Measurements from ENCODE around the gene PRPS1. TPM values are rescaled to one million over a fixed set of nuclear protein-coding genes. Genes with fewer than 3 reads are reported as not detected.
A peak's percentile ranks its signal among the peaks of the same experiment; 100 is the strongest.
"Not testable (repeated sequence)": the region's sequence is repeated elsewhere in the genome, so short reads cannot be mapped to it uniquely, and the experiment has no call there.

Gene PRPS1
- total RNA-seq, 2 experiments from 2014 or later = 123 to 129 TPM

DNA sequence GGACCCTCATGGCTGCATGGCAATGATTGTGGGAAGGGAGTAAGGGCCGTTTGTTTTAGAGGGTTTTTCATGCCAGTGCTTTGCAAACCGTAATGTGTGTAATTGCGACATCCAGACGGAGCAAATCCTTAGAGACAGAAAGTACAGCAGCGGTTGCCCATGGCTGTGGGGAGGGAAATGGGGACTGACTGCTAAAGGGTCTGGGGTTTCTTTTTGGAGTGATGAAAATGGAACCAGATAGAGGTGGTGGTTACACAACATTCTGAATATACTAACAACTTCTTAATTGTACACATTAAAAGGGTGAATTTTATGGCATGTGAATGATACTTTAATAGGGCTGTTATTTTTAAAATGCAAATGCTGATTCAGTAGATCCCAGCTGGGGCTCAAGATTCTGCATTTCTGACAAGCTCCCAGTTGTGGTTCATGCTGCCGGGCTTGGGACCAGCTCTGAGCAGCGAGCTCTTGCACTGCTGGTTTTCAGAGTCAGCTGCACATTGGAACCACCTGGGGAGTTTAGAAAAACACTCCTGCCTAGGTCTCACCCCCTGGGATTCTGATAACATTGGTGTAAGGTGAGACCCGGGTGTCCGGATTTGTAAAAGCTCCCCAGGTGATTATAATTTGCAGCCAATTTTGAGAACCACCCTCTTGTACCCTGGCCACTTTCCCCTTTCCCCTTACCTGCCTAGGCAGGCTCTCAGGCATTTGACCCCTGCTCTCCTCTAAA, 47.7 kb downstream of the PRPS1 start:
- Mint-ChIP-seq H3K27me3 (no peaks in the 10 kb centered on the region), H3K36me3 (peaks cover 4% of the 10 kb centered on the region), H3K9me3 (no peaks in the 10 kb centered on the region), H3K27ac (peak overlapping the region; percentile 98), H3K4me3 (peak overlapping the region; percentile 90), H3K4me1 (peaks cover 44% of the 10 kb centered on the region)
- DNase-seq = no peak

DNA sequence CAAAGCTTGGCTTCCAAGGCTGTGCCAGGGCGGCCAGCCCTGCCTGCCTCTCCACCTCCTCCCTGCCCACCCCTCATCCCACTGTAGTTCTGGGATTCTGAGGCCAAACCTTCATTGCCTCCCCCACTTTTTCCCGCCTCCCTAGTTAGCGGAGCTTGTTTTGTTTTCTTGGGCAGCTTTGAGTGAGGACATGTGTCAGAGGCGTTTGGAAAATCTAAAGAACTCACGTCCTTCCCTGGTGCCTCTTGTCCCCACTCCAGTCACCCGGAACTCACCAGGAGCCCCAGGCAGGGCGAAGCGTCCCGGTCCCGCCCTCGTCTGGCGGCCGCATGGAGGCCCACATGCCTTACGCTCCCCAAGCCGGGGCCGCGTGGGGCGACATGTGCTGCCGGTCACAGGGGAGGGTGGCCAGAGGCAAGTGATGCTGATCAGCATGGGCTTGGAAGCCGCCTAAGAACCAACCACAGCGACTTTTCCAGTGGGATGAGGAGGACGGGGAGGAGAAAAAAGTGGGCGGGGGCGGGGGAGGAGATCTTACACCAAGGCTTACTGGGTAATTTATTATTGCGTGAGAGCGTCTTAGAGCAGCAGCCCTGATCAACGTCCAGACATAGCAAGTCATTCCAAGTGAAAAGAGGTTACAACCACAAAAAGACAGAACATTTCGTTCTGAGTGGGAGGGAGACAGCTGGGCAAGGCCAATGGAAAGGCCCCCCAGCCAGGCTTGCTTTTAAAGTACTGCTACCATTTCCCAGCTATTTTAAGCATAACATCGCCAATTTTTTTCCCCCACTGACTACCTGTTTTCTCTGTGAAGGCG, 48.5 kb downstream of the PRPS1 start:
- peaks cover 44% of the 10 kb centered on the region for H3K4me1 Mint-ChIP-seq
- H3K27me3 Mint-ChIP-seq = no peaks in the 10 kb centered on the region

DNA sequence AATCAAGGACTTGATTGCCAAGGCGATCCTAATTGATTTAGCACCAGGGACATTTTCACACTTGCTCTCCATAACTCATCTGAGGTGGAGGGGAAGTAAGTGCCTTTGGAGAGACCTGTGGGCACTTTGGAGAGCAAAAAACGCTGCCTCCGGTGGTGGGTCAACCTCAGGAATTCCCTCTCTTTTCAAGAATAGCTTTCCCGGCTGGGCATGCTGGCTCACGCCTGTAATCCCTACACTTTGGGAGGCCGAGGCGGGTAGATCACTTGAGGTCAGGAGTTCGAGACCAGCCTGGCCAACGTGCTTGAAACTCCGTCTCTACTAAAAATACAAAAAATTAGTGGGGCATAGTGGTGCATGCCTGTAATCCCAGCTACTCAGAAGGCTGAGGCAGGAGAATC, 49.2 kb downstream of the PRPS1 start:
- H3K4me3 Mint-ChIP-seq = peak overlapping the region; percentile 90

More for the DNA sequence above, 48.5 kb downstream of the PRPS1 start:
- peak overlapping the region; percentile 98 for H3K27ac Mint-ChIP-seq
- peak; percentile 65 for DNase-seq
- peak overlapping the region; percentile 90 for H3K4me3 Mint-ChIP-seq
- H3K9me3 Mint-ChIP-seq = no peaks in the 10 kb centered on the region
- H3K36me3 Mint-ChIP-seq = peaks cover 4% of the 10 kb centered on the region

DNA sequence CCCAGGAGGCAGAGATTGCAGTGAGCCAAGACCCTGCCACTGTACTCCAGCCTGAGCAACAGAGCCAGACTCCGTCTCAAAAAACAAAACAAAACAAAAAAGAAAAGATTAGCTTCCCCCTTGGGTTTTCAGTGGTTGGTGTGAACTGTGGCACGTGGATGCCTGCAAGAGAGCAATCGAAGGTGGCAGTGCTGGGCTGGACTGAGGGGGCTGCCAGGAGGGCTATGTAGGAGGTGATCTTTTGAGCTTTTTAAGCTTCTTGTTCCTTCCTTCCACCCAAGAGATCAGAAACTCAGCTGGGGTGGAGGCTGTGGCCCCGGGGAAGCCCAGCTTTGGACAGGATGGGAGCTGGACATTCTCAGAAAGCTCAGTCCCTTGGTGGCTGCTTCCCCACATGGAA, 49.6 kb downstream of the PRPS1 start:
- no peak for DNase-seq
- Mint-ChIP-seq H3K27me3 (no peaks in the 10 kb centered on the region), H3K9me3 (no peaks in the 10 kb centered on the region), H3K4me1 (peaks cover 46% of the 10 kb centered on the region), H3K36me3 (peaks cover 4% of the 10 kb centered on the region), H3K4me3 (no peak overlapping the region), H3K27ac (peak overlapping the region; percentile 98)

More for the DNA sequence above, 49.2 kb downstream of the PRPS1 start:
- DNase-seq = no peak
- Mint-ChIP-seq H3K4me1 (peaks cover 46% of the 10 kb centered on the region), H3K9me3 (no peaks in the 10 kb centered on the region), H3K27ac (peak overlapping the region; percentile 98), H3K36me3 (peaks cover 4% of the 10 kb centered on the region), H3K27me3 (no peaks in the 10 kb centered on the region)

DNA sequence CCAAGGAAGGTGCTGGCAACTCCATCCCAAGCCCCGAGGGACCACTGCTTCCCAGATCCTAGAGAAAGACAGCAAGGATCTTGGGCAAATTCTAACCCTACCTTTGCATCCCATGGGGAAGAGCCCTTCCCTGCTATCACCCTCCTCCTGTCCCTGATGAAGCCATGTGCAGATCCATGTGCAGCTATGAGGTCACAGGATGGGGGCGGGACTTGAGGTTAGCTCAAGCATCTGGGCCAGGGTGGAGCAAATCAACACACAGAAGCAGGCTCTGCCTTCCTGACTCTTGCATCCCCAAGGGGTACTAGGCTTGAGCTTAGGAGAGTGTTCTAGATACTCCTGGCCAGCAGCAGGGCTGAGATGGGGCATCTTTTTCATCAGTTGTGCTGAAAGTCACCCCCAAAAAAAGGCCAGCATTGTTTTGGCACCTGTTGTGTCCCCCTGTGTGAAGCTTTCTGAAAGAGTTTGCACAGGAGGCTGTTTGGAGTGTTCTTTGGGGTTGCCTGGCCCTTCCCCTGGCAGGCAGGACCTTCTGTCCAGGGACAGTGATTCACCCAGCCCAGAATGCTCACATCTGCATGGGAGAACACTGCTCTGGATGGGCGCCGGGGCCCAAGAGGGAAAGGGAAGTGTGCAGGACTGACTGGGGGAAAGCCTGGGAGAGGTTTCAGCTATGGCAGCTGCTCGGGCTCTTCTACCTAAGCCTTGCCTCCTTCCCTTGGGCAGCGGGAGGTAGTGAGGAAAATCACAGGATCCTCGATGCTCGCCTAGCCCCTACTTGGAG, 50.8 kb downstream of the PRPS1 start:
- peaks cover 45% of the 10 kb centered on the region for H3K4me1 Mint-ChIP-seq
- no peaks in the 10 kb centered on the region for H3K9me3 Mint-ChIP-seq

DNA sequence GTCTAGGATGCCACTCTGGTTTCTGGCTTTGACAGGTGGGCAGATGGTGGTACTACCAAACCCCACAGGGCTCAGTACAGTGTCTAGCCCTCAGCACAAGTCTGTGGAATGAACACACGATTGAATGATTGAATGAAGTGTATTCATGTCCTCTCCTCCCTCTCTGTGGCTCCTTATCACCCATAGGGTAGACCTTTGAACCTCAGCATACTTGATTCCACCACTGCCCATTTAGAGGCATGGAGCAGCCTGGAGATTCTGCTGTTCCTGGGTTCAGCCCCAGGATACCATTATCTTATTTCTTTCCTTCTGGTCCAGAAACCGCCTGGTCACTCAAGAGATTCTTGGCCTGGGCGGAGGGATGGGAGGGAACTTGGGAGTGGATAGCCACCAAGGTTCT, 53.9 kb downstream of the PRPS1 start:
- DNase-seq = no peak
- Mint-ChIP-seq H3K27me3 (no peaks in the 10 kb centered on the region), H3K9me3 (no peaks in the 10 kb centered on the region), H3K36me3 (no peaks in the 10 kb centered on the region), H3K4me1 (peaks cover 43% of the 10 kb centered on the region), H3K27ac (no peak overlapping the region), H3K4me3 (no peak overlapping the region)

More for the DNA sequence above, 50.8 kb downstream of the PRPS1 start:
- Mint-ChIP-seq H3K27me3 (no peaks in the 10 kb centered on the region), H3K4me3 (peak overlapping the region; percentile 43), H3K36me3 (peaks cover 4% of the 10 kb centered on the region), H3K27ac (peak overlapping the region; percentile 79)
- DNase-seq = peak; percentile 53

DNA sequence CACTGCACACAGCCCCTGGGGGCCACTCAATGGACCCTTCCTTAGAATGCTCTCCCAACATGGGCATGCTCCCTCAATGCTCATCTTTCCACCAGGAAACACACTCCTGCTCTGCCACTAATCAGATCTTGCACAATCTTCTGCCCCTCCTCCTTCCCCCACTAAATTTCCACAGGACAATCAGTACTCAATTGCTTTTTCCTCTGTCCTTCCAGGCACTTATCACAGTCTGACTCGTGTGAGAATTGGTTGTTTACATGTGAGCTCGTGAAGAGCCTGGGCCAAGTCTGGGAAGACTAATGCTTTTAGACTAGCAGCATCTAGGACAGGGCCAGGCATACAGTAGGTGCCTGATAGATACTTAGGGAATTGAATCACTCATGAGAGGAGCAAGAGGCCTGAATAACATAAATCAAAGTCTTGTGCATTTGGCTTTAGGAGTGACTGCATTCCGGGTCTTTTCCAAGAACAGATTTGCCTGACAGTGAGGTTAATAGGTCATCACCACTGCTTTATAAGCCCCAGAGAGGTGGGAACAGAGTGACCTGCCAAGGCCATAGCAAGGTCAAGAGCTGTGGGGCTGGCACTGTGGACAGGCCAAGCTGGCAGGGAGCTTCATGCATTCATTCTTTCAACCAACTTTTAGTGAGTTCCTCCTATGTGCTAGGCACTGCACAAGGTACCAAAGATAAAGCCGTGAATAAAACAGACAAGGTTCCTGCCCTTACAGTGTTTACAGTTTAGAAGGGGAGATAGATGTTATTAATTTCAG, 55.0 kb downstream of the PRPS1 start:
- Mint-ChIP-seq H3K9me3 (no peaks in the 10 kb centered on the region), H3K27me3 (no peaks in the 10 kb centered on the region), H3K4me3 (no peak overlapping the region), H3K27ac (no peak overlapping the region), H3K4me1 (peaks cover 39% of the 10 kb centered on the region), H3K36me3 (no peaks in the 10 kb centered on the region)
- no peak for DNase-seq

DNA sequence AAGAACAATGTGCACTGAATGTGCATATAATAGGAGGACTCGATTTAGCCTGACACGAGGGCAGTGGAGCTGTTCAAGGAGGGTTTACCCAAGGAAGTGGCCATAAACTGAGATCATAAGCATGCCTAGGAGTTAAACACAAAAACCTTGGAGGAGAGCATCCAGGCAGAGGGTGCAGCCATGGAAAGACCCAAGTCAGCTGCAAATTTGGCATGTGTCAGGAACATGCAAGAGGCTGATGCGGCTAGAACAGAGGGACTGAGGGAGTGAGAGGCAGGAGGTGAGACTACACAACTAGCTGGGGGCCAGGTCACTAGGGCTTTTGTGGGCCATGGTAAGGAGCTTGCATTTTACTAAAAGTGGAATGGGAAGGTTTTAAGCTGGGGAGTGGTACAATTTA, 55.6 kb downstream of the PRPS1 start:
- Mint-ChIP-seq H3K4me1 (peaks cover 33% of the 10 kb centered on the region), H3K9me3 (no peaks in the 10 kb centered on the region), H3K4me3 (no peak overlapping the region), H3K36me3 (no peaks in the 10 kb centered on the region), H3K27ac (peak overlapping the region; percentile 68), H3K27me3 (no peaks in the 10 kb centered on the region)
- no peak for DNase-seq

DNA sequence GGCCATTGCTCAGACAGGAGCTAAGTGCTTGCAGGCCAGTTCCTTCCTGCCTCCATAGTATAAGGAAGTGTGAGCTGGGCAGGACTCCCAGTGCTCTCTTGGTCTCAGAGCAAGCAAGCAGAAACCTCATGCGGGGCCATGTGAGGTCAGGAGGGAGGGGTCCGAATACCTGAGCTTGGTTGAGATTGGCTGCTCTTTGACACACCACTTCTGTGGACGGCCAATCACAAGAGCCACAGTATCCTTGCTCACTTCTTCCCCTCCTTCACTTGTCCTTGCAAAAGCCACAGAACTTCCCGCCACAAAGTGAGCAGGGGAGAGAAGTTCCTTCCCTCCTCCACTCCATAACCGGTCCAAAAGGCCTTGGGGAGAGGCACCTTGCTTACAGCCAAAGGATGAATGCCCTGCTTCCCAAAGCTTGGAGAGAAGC, 56.7 kb downstream of the PRPS1 start:
- no peak overlapping the region for H3K4me3 Mint-ChIP-seq
- no peak for DNase-seq
- no peaks in the 10 kb centered on the region for H3K9me3 Mint-ChIP-seq
- H3K4me1 Mint-ChIP-seq = peaks cover 33% of the 10 kb centered on the region
- H3K36me3 Mint-ChIP-seq = no peaks in the 10 kb centered on the region
- peak overlapping the region; percentile 48 for H3K27ac Mint-ChIP-seq
- H3K27me3 Mint-ChIP-seq = no peaks in the 10 kb centered on the region

DNA sequence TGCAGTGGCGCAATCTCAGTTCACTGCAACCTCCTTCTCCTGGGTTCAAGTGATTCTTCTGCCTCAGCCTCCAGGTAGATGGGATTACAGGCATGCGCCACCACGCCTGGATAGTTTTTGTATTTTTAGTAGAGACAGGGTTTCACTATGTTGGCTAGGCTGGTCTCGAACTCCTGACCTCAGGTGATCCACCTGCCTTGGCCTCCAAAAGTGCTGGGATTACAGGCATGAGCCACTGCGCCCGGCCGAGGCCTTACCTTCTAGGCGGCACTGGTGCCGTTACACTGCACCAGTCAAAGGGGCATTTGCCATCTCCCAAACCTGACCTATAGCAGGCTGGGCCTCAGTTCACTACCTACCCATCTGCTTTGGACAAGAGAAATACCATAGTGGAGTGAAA, 57.3 kb downstream of the PRPS1 start:
- H3K9me3 Mint-ChIP-seq, H3K4me3 Mint-ChIP-seq, H3K36me3 Mint-ChIP-seq, H3K27ac Mint-ChIP-seq, DNase-seq, H3K27me3 Mint-ChIP-seq: not testable (repeated sequence)
- H3K4me1 Mint-ChIP-seq = peaks cover 33% of the 10 kb centered on the region

DNA sequence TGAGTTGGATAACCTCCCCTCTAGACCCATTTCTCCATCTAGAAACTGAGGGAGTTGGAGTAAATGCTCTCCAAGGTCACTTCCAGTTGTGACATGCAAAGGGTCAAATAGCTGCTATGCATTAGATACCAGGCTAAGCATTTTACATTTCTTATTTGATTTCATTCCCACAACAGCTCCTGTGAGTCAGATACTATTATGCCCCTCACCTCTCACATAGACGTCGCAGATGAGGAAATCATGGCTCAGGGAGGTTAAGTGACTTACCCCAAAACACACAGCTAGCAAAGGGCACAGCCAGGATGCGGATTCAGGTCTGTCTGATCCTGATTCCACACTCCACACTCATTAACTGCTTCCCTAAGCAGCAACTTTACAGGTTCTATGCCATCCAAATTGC, 57.7 kb downstream of the PRPS1 start:
- Mint-ChIP-seq H3K27me3 (no peaks in the 10 kb centered on the region), H3K27ac (no peak overlapping the region), H3K36me3 (no peaks in the 10 kb centered on the region), H3K4me1 (peaks cover 33% of the 10 kb centered on the region), H3K4me3 (no peak overlapping the region), H3K9me3 (no peaks in the 10 kb centered on the region)
- DNase-seq = no peak

DNA sequence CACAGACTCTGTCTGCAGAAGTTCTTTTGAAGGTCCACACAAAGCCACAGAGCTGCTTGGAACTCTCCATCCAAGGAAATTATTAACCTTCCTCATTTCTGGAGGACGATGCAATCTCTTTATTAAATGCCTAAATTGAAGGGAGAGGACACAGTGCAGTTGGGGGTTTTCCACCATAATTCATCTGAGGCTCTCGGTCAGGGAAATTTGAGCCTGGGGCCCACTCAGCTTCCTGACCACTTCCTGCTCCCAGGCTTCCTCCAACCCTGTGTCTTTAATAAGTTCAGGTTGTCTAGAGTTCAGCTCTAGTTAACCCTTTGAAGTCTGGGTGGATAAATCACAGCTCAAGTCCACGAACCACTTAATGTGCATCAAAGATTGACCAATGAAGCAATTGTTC, 58.5 kb downstream of the PRPS1 start:
- Mint-ChIP-seq H3K4me3 (no peak overlapping the region), H3K9me3 (no peaks in the 10 kb centered on the region), H3K4me1 (peaks cover 37% of the 10 kb centered on the region), H3K27ac (no peak overlapping the region), H3K36me3 (no peaks in the 10 kb centered on the region), H3K27me3 (no peaks in the 10 kb centered on the region)
- DNase-seq = no peak

DNA sequence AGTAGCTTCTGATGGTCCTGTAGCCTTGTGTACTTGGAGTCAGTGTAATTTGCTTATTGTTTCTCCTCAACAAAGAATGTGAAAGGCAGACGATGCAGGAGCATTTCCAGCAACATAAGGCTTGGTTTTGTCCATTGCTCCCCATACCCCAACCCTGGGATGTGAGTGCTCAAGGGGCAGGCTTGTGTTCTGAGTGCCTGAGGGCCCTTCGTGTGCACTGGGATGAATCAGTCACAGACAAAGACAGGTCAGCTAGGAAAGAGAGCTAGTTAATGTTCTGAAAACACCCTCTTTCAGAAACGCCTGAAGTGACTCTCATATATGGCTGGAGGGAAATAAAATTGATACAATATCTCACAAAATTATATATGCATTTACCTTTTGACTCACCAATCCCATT, 59.1 kb downstream of the PRPS1 start:
- H3K27ac Mint-ChIP-seq = no peak overlapping the region
- peaks cover 34% of the 10 kb centered on the region for H3K4me1 Mint-ChIP-seq
- H3K27me3 Mint-ChIP-seq = no peaks in the 10 kb centered on the region
- no peak overlapping the region for H3K4me3 Mint-ChIP-seq
- no peaks in the 10 kb centered on the region for H3K36me3 Mint-ChIP-seq
- no peaks in the 10 kb centered on the region for H3K9me3 Mint-ChIP-seq
- DNase-seq = no peak

DNA sequence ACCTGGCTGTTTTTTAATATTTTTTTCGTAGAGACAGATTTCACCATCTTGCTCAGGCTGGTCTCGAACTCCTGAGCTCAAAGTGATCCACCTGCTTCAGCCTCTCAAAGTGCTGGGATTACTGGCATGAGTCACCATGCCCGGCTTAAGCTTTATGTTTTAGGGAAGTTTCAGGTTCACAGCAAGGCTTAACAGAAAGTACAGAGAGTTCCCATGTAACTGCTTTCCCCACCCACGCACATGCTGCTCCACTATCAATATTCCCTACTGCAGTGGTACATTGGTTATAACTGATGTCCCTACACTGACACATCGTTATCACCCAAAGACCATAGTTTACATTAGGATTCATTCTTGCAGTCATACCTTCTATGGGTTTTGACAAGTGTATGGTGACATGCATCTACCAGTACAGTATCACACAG, 62.7 kb downstream of the PRPS1 start:
- Mint-ChIP-seq H3K27ac (no peak overlapping the region), H3K36me3 (no peaks in the 10 kb centered on the region), H3K4me1 (peaks cover 17% of the 10 kb centered on the region), H3K9me3 (no peaks in the 10 kb centered on the region), H3K4me3 (no peak overlapping the region), H3K27me3 (no peaks in the 10 kb centered on the region)
- no peak for DNase-seq
